ENCODE data around the gene PCDHA1.
"Not testable (repeated sequence)": the region's sequence is repeated elsewhere in the genome, so short reads cannot be mapped to it uniquely, and the experiment has no call there.

PCDHA1 gene

DNA sequence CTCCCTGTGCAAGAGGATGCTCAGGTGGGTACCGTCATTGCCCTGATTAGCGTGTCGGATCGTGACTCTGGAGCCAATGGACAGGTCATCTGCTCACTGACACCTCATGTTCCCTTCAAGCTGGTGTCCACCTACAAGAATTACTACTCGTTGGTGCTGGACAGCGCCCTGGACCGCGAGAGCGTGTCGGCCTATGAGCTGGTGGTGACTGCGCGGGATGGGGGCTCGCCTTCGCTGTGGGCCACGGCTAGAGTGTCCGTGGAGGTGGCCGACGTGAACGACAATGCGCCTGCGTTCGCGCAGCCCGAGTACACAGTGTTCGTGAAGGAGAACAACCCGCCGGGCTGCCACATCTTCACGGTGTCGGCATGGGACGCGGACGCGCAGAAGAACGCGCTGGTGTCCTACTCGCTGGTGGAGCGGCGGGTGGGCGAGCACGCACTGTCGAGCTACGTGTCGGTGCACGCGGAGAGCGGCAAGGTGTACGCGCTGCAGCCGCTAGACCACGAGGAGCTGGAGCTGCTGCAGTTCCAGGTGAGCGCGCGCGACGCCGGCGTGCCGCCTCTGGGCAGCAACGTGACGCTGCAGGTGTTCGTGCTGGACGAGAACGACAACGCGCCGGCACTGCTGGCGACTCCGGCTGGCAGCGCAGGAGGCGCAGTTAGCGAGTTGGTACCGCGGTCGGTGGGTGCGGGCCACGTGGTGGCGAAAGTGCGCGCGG lies 90.8 kb downstream of the PCDHA1 start:
- not testable (repeated sequence) for H3K27me3 ChIP-seq (ENCODE audit: insufficient read depth, poor library complexity, severe bottlenecking); H3K27ac ChIP-seq (replicated peaks); DNase-seq (ENCODE audit: low read depth in 1 of 2, low spot score in 1 of 2); H3K4me3 ChIP-seq (replicated peaks; ENCODE audit: insufficient read depth, low read length)
- TF ChIP-seq REST (IDR thresholded peaks at IDR 0.05; ENCODE audit: insufficient replicate concordance, low read depth) = peak; percentile 45

GRCh38 chr5:140877262-140877581 lies 91.3 kb downstream of the PCDHA1 start:
- Histone ChIP-seq H3K27me3 (ENCODE audit: insufficient read depth, poor library complexity, severe bottlenecking) (no peaks in the 10 kb centered on the region), H3K4me3 (replicated peaks; ENCODE audit: insufficient read depth, low read length) (no peak overlapping the region), H3K27ac (replicated peaks) (no peak overlapping the region)
- no peak for TF ChIP-seq REST (IDR thresholded peaks at IDR 0.05; ENCODE audit: insufficient replicate concordance, low read depth)
- TF ChIP-seq SPI1 (IDR thresholded peaks at IDR 0.05; ENCODE audit: borderline replicate concordance, low read depth) = no peak
- TF ChIP-seq POLR2AphosphoS5 (IDR thresholded peaks at IDR 0.05; ENCODE audit: low read depth) = no peak
- no peak for TF ChIP-seq GABPA (IDR thresholded peaks at IDR 0.05; ENCODE audit: low read depth)
- TF ChIP-seq CTCF (IDR thresholded peaks at IDR 0.05; ENCODE audit: insufficient read depth, low read length) = no peak
- no peak for DNase-seq (ENCODE audit: low read depth in 1 of 2, low spot score in 1 of 2)

GRCh38 chr5:140881889-140882590 lies 96.1 kb downstream of the PCDHA1 start, which contains the start of gene PCDHA13:
Gene PCDHA13, plus strand, starts transcription at chr5:140882124. Its CDS starts 145 bp downstream, at chr5:140882269.
- no peak for TF ChIP-seq POLR2AphosphoS5 (IDR thresholded peaks at IDR 0.05; ENCODE audit: low read depth)

DNA sequence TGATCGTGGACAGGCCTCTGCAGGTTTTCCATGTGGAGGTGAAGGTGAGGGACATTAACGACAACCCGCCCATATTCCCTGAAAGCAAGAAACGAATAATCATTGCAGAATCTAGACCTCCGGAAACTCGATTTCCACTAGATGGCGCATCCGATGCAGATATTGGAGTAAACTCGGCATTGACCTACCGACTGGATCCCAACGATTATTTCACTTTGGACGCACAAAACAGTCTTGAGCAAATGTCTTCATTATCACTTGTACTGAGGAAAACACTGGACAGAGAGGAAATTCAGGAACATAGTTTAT lies 96.6 kb downstream of the PCDHA1 start:
- no peak for DNase-seq (ENCODE audit: low read depth in 1 of 2, low spot score in 1 of 2)
- H3K4me3 ChIP-seq (replicated peaks; ENCODE audit: insufficient read depth, low read length) = no peak overlapping the region
- H3K27me3 ChIP-seq (ENCODE audit: insufficient read depth, poor library complexity, severe bottlenecking) = no peaks in the 10 kb centered on the region
- no peak overlapping the region for H3K27ac ChIP-seq (replicated peaks)
- TF ChIP-seq SPI1 (IDR thresholded peaks at IDR 0.05; ENCODE audit: borderline replicate concordance, low read depth) (no peak), GABPA (IDR thresholded peaks at IDR 0.05; ENCODE audit: low read depth) (no peak), REST (IDR thresholded peaks at IDR 0.05; ENCODE audit: insufficient replicate concordance, low read depth) (no peak), CTCF (IDR thresholded peaks at IDR 0.05; ENCODE audit: insufficient read depth, low read length) (no peak), POLR2AphosphoS5 (IDR thresholded peaks at IDR 0.05; ENCODE audit: low read depth) (no peak)

More at GRCh38 chr5:140881889-140882590, 96.1 kb downstream of the PCDHA1 start, which contains the start of gene PCDHA13:
- Histone ChIP-seq H3K27ac (replicated peaks) (no peak within 1 kb of the TSS), H3K27me3 (ENCODE audit: insufficient read depth, poor library complexity, severe bottlenecking) (no peaks in the 10 kb centered on the region), H3K4me3 (replicated peaks; ENCODE audit: insufficient read depth, low read length) (no peak within 1 kb of the TSS)
- no peak for DNase-seq (ENCODE audit: low read depth in 1 of 2, low spot score in 1 of 2)

Measured in HL-60 (cell line).